Uterus (tissue), 4 donors: ENCODE data around the gene OSBPL8. TPM values are rescaled to one million over a fixed set of nuclear protein-coding genes. Genes with fewer than 3 reads are reported as not detected.

Source experiments
- DNase-seq, 2 donors: peaks; one replicate each; pipeline ENCODE4 v3.0.0-alpha.2; 2019 to 2020
- H3K27ac ChIP-seq, 2 donors: fragments of 200-600 bp; sonication (generic); 1 replicate in 1 of 2; 2 replicates in 1 of 2; pipeline ENCODE4 v1.5.1; 2016 to 2018
- H3K27me3 ChIP-seq, 2 donors: fragments of 200-600 bp; sonication (generic); one replicate each; pipeline ENCODE4 v1.5.1; 2018 to 2019; ENCODE audit warnings: control low read depth in 1 of 2
- H3K36me3 ChIP-seq, 2 donors: fragments of 200-600 bp; sonication (generic); one replicate each; pipeline ENCODE4 v1.5.1; 2019; ENCODE audit warnings: control low read depth in 1 of 2
- H3K4me1 ChIP-seq, 2 donors: fragments of 200-600 bp; sonication (generic); one replicate each; pipeline ENCODE4 v1.5.1; 2018 to 2019; ENCODE audit warnings: control low read depth in 1 of 2
- H3K4me3 ChIP-seq, 2 donors: fragments of 200-600 bp; sonication (generic); 1 replicate in 1 of 2; 2 replicates in 1 of 2; pipeline ENCODE4 v1.5.1; 2018 to 2019; ENCODE audit warnings: mild to moderate bottlenecking in 1 of 2
- H3K9me3 ChIP-seq, 2 donors: fragments of 200-600 bp; sonication (generic); one replicate each; pipeline ENCODE4 v1.5.1; 2019; ENCODE audit warnings: control low read depth in 1 of 2
- CTCF ChIP-seq, 4 experiments: fragments of 200-600 bp in 2 of 4; fragments of 450-650 bp in 2 of 4; sonication (generic) in 2 of 4; IDR thresholded peaks; one replicate each; pipeline ENCODE4 v1.5.1; 2016 to 2019; ENCODE audit warnings: antibody characterized with exemption in 4 of 4, mild to moderate bottlenecking in 2 of 4, moderate library complexity in 1 of 4
- POLR2A ChIP-seq, 2 donors: fragments of 450-650 bp; IDR thresholded peaks; one replicate each; pipeline ENCODE4 v1.6.1; 2016; ENCODE audit warnings: antibody characterized with exemption in 2 of 2, mild to moderate bottlenecking in 1 of 2, moderate library complexity in 1 of 2
- intact Hi-C: fragments of 100-400 bp; cut with DNase I; formaldehyde crosslinking; loops from one replicate; pipeline ENCODE4 v1.15.1; 2023; ENCODE audit warnings: low total_unique reads
- total RNA-seq, 4 donors: library from RNA; depleted of rRNA in 3 of 4; stranded (reverse); fragments of >200 nt in 3 of 4; gene quantifications; one replicate each; pipeline versions ENCODE4 v1.1.0 to v1.2.4, GENCODE V29; 2014 to 2023
- donor health status: DM: yes; HTN: yes; CAD: no.

Gene OSBPL8
- total RNA-seq, 4 donors from 2014 or later: 22.0 to 131 (median 69.3) TPM

GRCh38 chr12:76432733-76433132 lies 126.8 kb downstream of the OSBPL8 start:
- intact Hi-C loops: no loop called here
- Histone ChIP-seq H3K9me3 (no peaks in the 10 kb centered on the region), H3K27me3 (no peaks in the 10 kb centered on the region), H3K27ac (no peak overlapping the region), H3K4me1 (no peaks in the 10 kb centered on the region), H3K4me3 (no peak overlapping the region), H3K36me3 (no peaks in the 10 kb centered on the region)
- DNase-seq: no peak
- TF ChIP-seq CTCF (IDR thresholded peaks at IDR 0.05) (no peak), POLR2A (IDR thresholded peaks at IDR 0.05) (no peak)

GRCh38 chr12:76428117-76428516 lies 131.5 kb downstream of the OSBPL8 start:
- TF ChIP-seq CTCF (IDR thresholded peaks at IDR 0.05) (no peak), POLR2A (IDR thresholded peaks at IDR 0.05) (no peak)
- Histone ChIP-seq H3K36me3 (no peaks in the 10 kb centered on the region), H3K4me1 (no peaks in the 10 kb centered on the region), H3K4me3 (no peak overlapping the region), H3K27me3 (no peaks in the 10 kb centered on the region), H3K9me3 (peaks cover 0 to 11% of the 10 kb centered on the region in 2 donors), H3K27ac (no peak overlapping the region)
- no peak for DNase-seq
- intact Hi-C loops: no loop called here

- no peak for DNase-seq
- TF ChIP-seq POLR2A (IDR thresholded peaks at IDR 0.05) (no peak), CTCF (IDR thresholded peaks at IDR 0.05) (no peak)
- Histone ChIP-seq H3K4me3 (no peak overlapping the region), H3K27ac (no peak overlapping the region), H3K9me3 (peaks cover 0 to 11% of the 10 kb centered on the region in 2 donors), H3K4me1 (no peaks in the 10 kb centered on the region), H3K27me3 (no peaks in the 10 kb centered on the region), H3K36me3 (no peaks in the 10 kb centered on the region)
- intact Hi-C loops: no loop called here
Observed at GRCh38 chr12:76426160-76426559, 133.4 kb downstream of the OSBPL8 start.

GRCh38 chr12:76424941-76425340 lies 134.6 kb downstream of the OSBPL8 start:
- Histone ChIP-seq H3K27ac (no peak overlapping the region), H3K9me3 (peaks cover 0 to 11% of the 10 kb centered on the region in 2 donors), H3K4me1 (no peaks in the 10 kb centered on the region), H3K27me3 (no peaks in the 10 kb centered on the region), H3K4me3 (no peak overlapping the region), H3K36me3 (no peaks in the 10 kb centered on the region)
- intact Hi-C loops: no loop called here
- no peak for DNase-seq
- TF ChIP-seq CTCF (IDR thresholded peaks at IDR 0.05): no peak
- TF ChIP-seq POLR2A (IDR thresholded peaks at IDR 0.05): no peak

- Histone ChIP-seq H3K27me3 (no peaks in the 10 kb centered on the region), H3K4me1 (no peaks in the 10 kb centered on the region), H3K4me3 (no peak overlapping the region), H3K9me3 (peaks cover 0 to 11% of the 10 kb centered on the region in 2 donors), H3K27ac (no peak overlapping the region), H3K36me3 (no peaks in the 10 kb centered on the region)
- intact Hi-C loops: no loop called here
- no peak for TF ChIP-seq CTCF (IDR thresholded peaks at IDR 0.05)
- TF ChIP-seq POLR2A (IDR thresholded peaks at IDR 0.05): no peak
- DNase-seq: no peak
Observed at GRCh38 chr12:76422543-76423438, 136.8 kb downstream of the OSBPL8 start.
